ENCODE data around the gene CKAP2L.

DNA sequence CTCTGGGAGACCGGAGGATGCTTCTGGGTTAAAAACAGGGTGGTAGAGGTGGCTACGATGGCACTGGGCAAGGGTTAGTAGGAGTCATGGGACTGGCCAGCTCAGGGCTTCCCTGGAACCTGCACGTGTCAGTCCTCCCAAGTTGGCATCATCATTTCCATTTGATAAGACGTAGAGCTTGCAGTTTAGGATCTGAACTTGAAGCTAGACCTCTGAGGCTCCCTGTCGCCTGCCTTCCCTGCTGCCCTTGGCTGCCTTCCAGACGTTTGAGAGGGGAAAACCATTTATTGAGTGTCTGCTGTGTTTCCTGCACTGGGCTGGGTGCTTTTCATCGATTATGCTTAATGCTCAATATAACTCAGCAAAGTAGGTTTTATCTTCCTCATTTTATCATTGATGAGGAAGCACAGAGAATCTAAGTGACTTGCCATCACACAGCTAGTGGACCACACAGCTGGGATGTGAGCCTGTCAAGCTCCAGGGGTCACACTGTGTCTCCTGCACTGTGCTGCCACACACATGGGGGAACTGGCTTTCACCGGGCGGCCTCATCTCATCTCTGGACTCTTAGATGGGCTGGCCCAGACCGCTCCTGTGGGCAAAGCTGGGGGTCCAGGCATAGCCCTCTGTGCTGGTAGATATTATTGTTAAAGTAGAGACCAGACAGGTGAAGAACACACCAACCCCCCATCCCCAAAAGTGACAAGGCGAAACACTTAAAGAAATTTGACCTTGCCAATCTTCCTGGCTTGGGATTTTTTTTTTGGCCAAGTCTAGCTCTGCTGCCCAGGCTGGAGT, 35.8 kb downstream of the CKAP2L start:
- TF ChIP-seq POLR2A (IDR thresholded peaks at IDR 0.05; ENCODE audit: low read depth, low read length) = no peak
- no peak for TF ChIP-seq POLR2AphosphoS5 (IDR thresholded peaks at IDR 0.05; ENCODE audit: low read depth, low read length)

Data from GM12892 (cell line).